ENCODE data around the gene PRKG1.

- no peak for TF ChIP-seq CTCF (IDR thresholded peaks at IDR 0.05)
- no peak for TF ChIP-seq ZFX (IDR thresholded peaks at IDR 0.05; ENCODE audit: borderline replicate concordance)
These were observed 176.1 kb downstream of the PRKG1 start for GRCh38 chr10:51250278-51250920.
